NCI-H146 treated with DMSO at 0.1 percent for 48 hours (cell line): ENCODE measurements around the gene MARCHF5.
"Not testable (repeated sequence)": the region's sequence is repeated elsewhere in the genome, so short reads cannot be mapped to it uniquely, and the experiment has no call there.

Experiments
- DNase-seq: peaks from one replicate; lab custom pipeline; 2025; ENCODE audit not compliant: unreplicated experiment; lab: John Stamatoyannopoulos, UW

Gene MARCHF5

DNA sequence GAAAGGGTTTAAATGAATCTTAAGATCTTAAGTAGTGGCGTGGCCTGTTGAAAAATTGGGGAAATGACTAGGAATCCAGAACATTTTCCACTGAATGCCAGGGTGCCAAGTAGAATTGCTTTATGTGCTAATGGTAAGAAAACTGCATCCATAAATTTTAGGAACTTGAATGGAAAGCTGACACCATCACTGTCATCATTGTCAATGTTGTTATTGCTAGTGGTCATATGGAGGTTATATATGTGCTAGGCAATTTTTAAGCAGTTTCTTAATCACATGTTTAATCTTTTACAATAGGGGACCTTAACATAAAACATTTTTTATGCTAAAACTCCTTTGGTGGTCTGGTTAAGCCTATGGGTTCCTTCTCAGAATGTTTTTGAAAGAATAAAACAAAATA lies 13.1 kb downstream of the MARCHF5 start:
- DNase-seq: no peak

DNA sequence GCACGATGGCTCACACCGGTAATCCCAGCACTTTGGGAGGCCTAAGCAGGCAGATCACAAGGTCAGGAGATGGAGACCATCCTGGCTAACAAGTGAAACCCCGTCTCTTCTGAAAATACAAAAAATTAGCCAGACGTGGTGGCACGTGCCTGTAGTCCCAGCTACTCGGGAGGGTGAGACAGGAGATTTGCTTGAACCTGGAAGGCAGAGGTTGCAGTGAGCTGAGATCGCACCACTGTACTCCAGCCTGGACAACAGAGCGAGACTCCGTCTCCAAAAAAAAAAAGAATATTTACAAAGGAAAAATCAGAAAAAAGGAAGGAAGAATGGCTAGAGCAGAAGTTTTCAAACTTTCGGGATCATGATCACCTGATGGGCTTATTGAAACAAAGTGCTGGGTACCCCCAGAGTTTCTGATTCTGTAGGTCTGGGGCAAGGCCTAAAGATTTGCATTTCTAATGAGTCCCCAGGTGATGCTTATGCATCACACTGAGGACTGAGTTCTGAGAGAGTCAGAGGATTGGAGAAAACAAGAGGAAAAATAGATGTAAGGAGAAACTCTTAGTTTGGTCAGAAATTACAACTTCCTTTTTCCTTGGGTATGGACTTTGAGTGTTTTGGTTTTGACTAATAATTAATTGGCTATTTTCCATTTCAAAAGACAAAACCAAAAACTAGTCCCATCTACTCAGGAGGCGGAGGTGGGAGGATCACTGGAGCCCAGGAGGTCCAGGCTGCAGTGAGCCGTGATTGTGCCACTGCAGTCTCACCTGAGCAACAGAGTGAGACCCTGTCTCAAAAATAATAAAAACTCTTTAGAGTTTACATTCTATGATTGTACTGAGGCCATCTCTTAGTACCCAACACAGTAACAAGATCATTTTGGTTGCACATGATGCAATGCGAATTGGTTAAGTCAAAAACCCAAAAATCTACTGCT lies 14.4 kb downstream of the MARCHF5 start:
- DNase-seq: no peak

DNA sequence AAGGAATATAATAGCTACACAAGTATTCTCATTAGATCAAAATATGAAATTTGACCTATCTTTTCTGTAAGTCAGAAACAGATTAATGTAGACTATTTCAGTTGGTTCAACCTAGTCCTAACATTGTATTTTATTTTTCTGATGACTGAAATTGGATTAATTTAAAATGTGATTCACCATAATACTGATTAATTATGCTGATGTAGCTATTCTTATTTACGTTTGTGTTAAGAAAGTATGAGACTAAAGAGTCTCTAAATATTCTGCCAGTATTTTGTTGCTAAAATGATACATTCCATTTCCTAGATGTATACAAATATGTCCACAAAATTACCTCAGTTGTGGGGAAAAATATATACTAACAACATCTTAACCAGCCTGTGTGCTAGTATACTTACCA lies 18.3 kb downstream of the MARCHF5 start:
- no peak for DNase-seq

DNA sequence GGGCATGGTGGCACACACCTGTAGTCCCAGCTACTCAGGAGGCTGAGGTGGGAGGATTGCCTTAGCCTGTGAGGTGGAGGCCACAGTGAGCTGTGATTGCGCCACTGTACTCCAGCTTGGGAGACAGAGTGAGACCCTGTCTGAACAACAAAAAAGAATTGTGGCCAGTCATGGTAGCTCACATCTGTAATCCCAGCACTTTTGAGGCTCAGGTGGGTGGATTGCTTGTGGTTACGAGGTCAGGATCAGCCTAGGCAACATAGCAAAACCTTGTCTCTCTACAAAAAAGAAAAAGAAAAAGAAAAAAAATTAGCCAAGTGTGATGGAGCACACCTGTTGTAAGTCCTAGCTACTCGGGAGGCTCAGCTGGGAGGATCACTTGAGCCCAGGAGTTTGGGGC lies 22.8 kb downstream of the MARCHF5 start:
- no peak for DNase-seq

DNA sequence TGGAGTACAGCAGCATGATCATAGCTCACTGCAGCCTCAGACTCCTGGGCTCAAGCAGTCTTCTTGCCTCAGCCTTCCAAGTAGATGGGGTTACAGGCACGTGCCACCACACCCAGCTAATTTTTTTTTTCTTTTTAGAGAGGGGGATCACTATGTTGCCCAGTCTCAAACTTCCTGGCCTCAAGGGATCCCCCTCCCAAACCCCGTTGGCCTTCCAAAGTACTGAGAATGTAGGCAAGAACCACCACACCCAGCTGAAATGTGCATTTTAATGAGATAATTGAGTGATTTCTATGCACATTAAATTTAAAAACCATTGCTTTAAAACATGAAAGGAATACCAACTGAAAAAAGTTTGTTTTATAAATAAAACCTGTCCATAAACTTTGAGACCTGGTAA lies 25.6 kb downstream of the MARCHF5 start:
- DNase-seq: no peak

DNA sequence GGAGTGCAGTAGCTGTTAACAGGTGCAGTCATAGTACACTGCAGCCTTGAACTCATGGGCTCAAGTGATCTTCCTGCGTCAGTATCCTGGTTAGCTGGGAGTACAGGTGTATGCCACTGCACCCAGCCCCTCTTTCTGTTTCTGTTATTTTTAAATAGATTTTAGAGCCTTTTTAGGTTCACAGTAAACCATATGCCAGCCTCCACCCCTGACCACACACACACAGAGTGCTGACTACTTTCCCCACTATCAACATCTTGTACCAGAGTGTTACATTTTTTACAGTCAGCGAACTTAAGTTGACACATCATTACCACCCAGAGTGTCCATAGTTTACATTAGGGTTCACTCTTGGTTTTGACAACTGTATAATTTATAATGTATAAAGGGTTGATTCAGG lies 32.1 kb downstream of the MARCHF5 start:
- DNase-seq: no peak

DNA sequence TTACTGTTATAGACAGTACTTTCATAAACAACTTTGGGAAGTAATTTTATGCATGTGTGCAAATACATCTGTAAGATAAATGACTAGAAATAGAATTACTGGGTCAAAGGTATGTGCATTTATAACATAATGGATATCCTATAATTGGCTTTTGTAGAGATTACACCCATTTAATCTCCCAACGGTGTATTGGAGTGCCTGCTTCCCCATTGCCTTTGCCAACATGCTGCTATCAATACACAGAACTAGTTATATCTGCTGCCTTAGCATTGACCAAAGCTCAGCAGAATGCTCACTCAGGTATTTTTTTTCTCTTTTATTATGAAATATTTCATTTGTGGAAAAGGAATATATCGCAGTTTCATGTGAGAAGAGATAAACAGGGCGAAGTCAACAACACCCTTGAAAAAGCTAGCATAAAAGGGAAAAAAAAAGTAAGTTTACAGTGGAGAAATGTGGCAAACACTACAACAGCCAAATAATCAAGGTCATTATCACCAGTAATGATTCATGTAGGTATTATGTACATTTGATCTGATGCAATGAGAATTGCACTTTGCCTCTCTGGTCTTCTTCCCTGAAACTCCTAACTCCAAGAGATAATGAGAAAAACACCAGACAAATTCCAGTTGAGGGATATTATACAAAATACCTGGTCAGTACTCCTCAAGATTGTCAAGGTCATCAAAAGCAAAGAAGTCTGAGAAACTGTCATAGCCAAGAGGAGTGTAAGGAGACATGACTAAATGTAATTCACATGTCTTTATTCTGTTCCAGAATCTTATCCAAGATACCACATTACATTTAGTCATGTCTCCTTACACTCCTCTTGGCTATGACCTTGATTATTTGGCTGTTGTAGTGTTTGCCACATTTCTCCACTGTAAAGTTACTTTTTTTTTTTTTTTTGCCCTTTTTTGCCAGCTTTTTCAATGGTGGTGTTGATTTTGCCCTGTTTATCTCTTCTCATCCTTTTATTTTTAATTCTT lies 36.8 kb downstream of the MARCHF5 start:
- DNase-seq: no peak

DNA sequence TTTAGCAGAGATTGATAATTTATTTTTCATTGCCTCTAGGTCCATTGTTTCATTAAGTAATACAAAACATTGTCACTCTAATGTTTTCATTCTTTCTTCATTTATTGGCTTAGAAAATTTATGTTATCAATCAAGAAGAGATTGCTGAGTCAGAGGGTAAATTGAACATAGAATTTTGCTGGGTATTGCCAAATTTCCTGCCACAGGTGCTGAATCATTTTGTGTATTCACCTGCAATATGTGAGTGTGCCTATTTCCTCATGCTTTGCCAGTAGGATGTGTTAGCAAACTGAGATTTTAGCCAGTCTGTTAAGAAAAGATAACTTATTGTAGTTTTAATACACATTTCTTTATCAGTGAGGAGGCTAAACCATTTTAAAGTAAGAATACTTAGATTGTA lies 38.0 kb downstream of the MARCHF5 start:
- DNase-seq: no peak

DNA sequence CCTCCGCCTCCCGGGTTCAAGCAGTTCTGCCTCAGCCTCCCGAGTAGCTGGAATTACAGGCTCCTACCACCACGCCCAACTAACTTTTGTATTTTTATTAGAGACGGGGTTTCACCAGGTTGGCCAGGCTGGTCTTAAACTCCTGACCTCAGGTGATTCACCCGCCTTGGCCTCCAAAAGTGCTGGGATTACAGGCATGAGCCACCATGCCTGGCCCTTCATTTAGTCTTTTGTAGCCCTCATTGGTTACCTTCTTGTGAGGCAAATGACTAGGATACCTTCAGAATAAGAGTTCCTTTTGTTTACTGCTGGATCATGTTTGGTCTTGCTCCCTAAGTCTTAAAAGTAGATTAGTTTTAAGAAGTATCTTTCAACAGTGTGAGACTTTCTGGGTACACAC lies 39.0 kb downstream of the MARCHF5 start:
- not testable (repeated sequence) for DNase-seq

DNA sequence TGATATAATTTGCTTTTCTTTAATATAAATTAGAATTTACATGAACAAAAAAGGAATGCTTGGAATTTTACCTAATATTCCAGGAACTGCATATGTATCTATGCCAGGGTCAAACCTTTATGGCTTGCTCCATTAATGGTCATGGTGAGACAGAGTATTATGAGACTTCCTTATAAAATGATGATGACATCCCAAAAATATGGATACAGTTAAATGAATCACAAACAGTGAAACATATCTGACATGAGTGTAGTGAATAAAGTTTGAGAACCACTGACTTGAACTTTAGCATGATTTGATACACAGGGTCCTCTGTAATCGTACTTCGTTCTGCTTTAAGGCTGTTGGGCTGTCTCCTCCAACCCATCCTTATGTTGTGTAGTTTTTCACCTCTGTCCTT lies 51.8 kb downstream of the MARCHF5 start:
- no peak for DNase-seq

DNA sequence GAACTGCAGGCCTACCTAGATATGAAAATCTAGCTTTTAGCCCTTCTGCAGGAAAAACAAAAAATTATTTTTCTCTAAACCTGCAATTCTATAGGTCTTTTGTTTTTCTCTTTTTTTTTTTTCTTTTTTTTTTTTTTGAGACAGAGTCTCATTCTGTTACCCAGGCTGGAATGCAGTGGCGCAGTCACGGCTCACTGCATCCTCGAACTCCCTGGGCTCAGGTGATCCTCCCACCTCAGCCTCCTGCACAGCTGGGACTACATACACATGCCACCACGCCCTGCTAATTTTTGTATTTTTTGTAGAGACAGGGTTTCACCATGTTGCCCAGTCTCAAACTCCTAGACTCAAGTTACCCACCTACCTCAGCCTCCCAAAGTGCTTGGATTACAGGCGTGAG lies 54.6 kb downstream of the MARCHF5 start:
- DNase-seq: not testable (repeated sequence)

DNA sequence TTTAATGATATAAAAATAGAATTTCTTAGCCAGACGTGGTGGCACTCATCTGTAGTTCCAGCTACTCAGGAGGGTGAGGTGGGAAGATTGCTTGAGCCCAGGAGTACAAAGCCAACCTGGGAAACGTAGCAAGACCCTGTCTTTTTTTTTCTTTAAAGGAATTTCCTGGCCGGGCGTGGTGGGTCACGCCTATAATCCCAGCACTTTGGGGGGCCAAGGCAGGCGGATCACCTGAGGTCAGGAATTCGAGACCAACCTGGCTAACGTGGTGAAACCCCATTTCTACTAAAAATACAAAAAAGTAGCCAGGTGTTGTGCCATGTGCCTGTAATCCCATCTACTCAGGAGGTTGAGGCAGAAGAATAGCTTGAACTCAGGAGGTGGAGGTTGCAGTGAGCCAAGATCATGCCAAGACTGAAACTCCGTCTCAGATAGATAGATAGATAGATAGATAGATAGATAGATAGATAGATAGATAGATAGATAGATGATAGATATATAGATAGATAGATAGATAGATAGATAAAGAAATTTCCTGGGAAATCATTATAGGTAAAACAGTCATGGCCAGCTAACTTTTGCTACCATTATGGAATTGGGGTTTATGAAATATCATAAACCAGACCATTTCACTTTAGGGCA lies 56.2 kb downstream of the MARCHF5 start:
- DNase-seq: not testable (repeated sequence)

DNA sequence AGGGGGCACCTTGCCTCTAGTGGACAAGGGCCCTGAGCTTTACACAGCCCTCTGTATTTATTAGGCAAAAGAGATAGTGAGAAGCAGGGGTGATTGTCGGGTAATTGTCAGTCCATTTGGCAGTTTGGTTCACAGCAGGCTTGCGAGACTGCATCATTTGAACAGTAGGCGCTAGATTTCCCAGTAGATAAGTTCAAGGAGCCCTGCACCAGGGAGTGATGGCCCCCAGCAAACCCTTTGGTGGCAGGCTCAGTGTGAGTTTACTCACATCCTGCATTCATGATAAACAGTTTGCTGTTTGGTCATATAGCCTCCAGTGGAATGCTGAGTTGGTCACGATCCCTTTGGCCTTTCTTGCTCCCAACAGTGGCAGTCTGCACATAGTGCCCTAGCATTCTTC lies 59.4 kb downstream of the MARCHF5 start:
- DNase-seq: no peak

DNA sequence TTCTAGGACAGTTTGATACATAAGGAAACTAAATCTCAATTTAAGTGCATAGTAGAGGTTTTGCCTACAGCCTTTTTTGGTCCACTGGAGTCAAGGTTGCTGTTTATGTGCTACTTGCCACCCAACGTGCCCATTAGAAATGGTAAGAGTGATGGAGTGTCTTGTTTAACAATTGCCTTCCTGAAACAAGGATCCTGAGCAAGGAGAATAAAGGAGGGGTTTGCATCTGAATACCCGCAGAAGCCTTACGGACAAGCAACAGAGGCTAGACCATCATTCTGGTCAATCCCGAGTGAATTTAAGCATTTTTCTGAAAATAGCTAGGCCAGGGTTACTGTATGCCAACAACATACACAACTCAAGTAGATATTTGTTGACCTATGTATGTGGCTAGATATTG lies 63.6 kb downstream of the MARCHF5 start:
- no peak for DNase-seq

DNA sequence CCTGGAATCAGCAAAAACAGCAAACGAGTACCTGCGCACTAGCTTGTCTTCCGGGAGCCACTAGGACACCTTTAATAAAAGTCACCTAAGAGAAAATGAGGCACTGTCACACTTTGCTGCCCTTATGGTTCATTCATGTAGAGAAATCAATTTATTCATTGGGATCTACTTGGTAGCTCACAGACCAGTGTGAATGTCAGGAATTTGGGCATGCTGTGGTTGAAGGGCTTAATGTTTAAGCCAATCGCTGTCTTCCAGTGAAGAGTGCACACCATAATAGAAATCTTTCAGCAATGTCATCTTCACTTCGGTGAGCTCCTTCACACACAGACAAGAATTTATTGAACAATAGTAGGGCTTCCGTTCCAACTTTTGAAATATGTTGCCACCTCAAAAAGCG lies 65.1 kb downstream of the MARCHF5 start:
- DNase-seq: no peak

DNA sequence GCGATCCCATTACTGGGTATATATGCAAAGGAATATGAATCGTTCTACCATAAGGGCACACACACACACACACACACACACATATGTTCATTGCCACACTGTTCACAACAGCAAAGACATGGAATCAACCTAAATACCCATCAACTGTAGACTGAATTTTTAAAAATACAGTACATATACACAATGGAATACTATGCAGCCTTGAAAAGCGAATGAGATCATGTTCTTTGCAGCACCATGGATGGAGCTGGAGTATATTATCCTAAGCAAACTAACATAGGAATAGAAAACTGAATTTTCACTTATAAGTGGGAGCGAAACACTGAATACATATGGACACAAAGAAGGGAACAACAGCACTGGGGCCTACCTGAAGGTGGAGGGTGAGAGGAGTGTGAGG lies 72.5 kb downstream of the MARCHF5 start:
- DNase-seq: no peak

DNA sequence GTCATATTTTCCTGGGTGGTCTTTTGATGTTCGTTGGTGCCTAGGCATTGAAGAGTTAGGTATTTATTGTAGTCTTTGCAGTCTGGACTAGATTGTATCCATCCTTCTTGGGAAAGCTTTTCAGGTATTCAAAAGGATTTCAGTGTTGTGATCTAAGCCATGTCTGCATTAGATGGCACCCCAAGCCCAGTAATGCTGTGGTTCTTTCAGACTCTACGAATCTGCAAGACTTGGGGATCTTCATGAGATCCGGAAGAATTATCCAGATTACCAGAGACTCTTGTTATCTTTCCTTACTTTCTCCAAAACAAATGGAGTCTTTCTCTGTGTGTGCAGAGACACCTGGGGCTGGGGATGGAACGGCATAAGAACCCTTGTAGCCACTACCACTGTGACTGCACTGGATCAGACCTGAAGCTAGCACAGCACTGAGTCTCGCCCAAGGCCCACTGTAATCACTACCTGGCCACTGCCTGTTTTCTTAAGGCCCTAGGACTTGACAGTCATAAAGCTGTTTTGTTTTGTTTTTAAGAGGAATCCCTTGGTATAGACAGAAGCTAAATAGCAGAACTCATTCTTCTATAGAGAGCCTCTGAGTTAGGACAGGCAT lies 75.5 kb downstream of the MARCHF5 start:
- DNase-seq: no peak

DNA sequence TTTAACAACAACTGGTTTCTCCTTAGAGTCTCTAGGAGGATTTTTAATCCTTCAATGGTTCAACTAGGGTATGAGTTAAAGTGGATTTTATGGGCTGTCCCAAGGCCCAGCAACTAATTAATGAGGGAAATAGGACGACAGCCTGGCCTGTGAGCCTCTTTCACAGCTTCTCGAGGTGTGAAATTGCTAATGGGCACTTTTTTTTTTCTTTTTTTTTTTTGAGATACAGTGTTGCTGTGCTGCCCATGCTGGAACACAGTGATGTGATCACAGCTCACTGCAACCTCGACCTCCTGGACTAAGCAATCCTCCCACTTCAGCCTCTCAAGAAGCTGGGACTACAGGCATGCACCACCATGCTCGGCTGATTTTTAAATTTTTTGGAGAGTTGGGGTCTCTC lies 87.0 kb downstream of the MARCHF5 start:
- DNase-seq: no peak

DNA sequence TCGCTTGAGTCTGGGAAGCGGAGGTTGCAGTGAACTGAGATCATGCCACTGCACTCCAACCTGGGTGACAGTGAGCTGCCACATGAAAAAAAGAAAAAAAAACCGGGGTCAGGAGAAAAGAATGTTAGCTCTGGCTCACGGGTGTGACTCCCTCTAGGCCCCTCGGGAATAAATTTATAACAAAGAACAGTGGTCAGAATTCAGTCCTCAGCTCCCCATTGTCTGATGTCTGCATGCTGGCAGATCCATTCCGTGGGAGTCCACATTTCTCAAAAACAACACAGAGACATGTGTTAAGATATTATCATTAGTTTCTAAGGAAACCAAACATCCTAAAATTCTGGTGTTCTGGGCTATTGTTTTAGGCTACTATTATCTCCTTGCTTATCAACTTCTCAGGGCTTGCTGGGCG lies 90.6 kb downstream of the MARCHF5 start:
- no peak for DNase-seq

DNA sequence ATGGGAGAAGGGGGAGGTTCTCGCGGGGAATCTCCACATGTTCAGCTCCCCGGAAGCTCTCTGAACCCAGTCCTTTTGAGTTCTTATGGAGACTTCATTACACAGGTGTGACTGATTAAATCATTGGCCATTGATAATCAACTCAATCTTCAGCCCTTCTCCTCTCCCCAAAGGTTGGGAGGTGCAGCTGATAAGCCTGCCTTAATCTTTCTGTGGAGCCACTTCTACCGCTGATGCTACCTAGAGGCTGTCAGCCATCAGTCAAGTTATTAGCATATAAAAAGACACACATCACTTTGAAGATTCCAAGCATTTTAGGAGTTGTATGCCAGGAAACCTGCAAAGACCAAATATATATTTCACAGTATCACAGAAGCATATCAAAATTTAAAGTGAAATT lies 91.7 kb downstream of the MARCHF5 start:
- no peak for DNase-seq

DNA sequence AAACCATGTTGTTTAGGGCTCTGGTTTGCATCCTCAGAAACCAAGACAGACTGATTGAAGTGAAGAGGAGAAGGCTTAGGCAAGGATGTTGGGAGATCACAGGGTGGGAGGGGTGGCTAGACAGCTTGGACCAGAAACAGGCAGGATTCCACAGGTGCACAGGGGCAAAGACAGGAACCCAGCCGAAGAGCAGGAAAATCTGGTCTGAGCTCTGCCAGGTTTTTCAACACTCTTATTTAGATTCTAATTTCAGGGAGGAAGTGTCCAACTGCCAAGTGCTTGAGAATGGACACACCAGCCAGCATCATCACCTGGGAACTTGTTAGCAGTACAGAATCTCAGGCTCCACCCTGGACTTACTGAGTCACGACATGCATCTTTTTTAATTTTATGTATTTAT lies 93.8 kb downstream of the MARCHF5 start:
- no peak for DNase-seq
